HG03521 (cell line): ENCODE measurements around the gene KCNK4.

Experiments
- ATAC-seq: cut with Tn5 transposase; IDR thresholded peaks from one replicate; pipeline ENCODE4 v1.9.1; 2021; ENCODE audit warnings: mild to moderate bottlenecking, moderate library complexity; ENCODE audit not compliant: unreplicated experiment

Gene KCNK4

DNA sequence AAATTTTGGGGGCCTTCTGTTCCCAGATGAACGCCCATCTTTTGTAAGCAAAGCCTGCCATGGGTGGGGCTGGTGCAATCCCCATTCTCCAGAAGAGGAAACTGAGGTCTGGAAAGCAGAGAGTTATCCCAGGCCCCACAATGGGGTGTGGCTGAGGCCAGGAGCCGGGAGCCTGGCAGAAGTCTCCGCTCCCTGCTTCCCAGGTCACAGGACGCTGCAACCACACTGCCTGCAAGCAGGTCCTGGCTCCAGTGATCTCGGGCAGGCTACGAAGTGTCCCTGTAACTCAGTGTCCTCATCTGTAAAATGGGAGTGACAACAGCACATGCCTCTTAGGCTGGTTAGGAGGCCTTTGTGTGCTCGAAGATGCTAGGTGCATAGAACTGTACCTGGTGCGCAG is 38.1 kb upstream of the KCNK4 start:
- ATAC-seq: no peak

DNA sequence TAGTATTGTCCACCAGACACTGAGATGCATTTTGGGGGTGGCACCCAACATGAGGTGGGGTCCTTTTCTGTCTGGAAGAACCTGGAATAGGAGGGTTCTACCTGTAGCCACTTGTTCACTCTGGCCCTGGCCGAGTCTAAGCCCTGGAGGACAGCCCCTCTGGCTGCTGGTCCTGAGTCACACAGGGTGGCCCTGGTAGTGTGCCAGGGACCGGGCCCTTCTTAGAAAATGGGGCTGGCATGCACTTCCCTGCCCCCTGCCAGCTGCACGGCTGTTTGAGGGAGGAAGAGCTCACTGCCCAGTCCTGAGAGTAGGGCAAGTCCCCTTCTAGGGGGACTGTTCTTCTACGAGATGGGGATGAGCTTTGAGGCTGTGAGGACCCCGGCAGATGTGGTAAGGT is 37.6 kb upstream of the KCNK4 start:
- ATAC-seq: no peak

DNA sequence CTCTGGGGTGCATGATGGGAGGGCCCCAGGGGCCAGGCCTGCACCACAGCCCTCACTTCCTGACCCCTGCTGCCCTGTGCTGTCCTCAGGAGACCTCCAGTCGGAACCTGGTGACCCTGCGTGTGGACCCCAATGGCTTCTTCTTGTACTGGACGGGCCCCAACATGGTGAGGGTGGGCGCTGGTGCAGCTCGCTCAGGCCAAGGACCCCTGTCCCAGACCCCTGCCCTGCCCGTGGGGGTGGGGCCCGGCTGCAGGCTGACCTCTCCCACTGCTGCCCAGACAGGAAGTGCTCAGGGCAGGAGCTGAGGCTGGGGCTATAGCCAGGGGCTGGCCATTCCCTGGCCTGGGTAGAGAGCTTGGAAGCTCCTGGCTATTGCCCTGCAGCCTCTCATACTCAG is 36.8 kb upstream of the KCNK4 start:
- ATAC-seq: no peak

DNA sequence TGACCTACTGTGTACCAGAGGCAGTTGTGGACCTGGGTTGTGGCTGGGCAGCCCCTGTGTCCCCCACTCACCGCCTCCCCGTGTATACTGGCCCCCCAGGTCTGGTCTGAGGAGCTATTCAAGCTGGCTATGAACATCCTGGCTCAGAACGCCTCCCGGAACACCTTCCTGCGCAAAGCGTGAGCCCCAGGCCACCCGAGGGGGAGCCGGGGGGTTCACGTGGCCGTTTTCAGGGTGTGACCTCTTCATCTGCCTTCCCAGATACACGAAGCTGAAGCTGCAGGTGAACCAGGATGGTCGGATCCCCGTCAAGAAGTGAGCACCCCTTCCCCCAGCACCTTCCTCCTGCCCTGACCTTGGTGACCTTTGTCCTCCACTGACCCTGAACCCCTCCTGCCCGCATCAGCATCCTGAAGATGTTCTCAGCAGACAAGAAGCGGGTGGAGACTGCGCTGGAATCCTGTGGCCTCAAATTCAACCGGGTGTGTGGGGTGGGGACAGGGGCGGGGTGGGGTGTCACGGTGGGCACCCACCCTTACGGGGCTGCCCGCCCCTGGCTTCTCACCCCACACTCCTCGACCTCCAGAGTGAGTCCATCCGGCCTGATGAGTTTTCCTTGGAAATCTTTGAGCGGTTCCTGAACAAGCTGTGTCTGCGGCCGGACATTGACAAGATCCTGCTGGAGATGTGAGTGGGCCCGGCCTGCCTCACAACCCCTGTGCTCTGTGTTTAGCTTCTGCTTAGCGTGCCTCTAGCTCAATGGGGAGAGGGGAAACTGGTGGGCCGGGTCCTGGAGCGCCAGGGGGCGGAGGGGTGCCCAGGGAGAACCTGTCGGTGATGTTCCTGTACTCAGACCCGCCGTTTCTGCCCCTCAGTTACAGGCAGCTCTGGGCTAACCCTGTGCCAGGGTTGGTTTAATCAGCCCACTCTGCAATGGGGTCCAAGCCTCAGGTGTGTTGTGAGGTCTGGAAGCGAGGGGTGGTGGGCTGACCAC is 35.7 kb upstream of the KCNK4 start:
- no peak for ATAC-seq

DNA sequence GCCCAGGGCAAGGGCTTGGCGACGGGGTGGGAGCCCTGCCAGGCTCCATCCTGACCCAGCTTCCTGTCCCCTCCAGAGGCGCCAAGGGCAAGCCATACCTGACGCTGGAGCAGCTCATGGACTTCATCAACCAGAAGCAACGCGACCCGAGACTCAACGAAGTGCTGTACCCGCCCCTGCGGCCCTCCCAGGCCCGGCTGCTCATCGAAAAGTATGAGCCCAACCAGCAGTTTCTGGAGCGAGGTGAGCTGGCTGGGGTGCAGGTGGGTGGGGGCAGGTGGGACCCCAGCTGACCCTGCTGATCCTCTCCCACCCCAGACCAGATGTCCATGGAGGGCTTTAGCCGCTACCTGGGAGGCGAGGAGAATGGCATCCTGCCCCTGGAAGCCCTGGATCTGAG is 34.8 kb upstream of the KCNK4 start:
- no peak for ATAC-seq

DNA sequence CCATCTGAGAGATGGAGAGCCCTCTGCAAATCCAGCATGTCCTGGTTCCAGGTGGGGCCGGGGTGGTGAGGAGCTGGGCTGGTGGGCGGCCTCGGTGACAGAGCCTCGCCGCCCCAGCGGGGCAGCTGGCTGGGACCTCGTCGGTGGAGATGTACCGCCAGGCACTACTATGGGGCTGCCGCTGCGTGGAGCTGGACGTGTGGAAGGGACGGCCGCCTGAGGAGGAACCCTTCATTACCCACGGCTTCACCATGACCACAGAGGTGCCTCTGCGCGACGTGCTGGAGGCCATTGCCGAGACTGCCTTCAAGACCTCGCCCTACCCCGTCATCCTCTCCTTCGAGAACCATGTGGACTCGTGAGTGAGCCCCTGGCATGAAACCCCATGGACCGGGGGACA is 32.7 kb upstream of the KCNK4 start:
- no peak for ATAC-seq

DNA sequence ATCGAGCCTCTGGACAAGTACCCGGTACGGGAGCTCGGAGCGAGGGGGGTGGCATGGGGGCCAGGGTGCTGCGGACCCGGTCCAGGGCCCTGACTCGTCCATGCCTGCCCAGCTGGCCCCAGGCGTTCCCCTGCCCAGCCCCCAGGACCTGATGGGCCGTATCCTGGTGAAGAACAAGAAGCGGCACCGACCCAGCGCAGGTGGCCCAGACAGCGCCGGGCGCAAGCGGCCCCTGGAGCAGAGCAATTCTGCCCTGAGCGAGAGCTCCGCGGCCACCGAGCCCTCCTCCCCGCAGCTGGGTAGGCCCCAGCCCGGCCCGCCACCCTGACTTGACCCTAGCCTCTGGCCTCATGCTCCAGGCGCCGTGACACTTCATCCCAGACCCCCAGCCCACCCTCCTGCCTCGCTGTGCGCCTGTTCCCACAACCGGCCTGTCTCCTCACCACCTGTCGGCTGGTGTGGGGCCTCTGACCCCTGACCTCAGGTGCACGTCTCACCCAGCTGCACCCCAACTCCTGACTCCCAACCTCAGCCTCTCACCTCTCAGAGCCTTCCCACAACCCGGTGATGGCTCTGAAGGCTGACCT is 32.1 kb upstream of the KCNK4 start:
- ATAC-seq: no peak

DNA sequence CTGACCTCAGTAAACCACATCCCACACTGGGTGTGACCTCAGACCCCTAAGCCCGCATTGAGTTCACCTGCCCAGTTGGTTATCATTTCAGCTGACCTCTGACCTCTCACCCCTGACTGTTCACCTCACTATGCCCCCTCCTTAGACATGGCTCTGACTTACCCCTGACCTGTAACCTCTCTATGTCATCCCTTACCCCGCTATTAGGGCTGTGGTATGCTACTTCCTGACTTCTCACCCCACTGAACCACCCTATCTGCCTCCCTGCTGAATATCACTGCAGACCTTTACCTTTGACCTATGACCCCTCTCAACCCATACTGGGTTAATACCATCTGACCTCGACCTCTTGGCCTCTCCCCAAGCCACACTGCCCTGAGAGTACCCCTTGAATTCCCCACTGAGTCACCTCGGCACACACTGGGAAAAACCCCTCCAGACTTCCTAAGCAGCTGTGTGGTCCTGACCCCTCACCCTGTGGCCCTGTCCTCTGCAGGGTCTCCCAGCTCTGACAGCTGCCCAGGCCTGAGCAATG is 31.5 kb upstream of the KCNK4 start:
- ATAC-seq: no peak

DNA sequence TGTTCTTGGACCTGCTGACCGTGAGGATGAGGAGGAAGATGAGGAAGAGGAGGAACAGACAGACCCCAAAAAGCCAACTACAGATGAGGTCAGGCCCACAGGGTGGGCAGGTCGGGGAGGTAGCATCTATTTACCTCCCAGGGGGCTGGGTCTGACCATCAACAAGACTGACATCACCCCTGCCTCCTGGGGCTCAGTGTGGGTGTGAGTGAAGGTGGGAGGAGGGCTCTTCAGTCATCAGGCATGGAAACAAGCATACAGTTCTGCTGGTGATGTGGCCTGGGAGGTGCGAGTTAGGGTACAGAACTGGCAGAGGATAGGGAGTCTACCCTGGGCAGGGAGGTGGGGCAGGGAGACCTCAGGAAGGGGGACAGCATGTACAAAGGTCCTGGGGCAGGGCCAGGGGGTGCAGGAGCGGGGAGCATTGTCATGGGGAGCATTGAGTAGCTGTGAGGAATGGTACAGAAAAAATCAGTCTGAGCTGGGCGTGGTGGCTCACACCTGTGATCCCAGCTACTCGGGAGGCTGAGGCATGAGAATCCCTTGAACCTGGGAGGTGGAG is 30.9 kb upstream of the KCNK4 start:
- no peak for ATAC-seq

DNA sequence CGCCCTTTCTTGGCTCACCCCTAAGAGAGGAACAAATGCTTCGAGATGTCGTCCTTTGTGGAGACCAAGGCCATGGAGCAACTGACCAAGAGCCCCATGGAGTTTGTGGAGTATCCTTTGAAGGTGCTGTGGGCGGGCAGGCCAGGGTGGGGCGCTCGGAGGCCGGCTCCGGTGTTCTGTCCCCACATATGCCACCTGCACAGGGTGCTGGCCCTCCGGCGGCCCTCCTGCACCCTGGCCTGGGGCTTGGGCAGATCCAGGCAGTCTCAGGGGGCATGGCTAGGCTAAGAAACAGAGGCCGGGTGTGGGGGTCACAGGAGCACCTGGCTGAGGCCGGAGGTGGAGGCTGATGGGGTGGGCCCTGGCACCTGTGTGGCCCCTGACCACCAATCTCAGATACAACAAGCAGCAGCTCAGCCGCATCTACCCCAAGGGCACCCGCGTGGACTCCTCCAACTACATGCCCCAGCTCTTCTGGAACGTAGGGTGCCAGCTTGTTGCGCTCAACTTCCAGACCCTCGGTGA is 29.5 kb upstream of the KCNK4 start:
- no peak for ATAC-seq

DNA sequence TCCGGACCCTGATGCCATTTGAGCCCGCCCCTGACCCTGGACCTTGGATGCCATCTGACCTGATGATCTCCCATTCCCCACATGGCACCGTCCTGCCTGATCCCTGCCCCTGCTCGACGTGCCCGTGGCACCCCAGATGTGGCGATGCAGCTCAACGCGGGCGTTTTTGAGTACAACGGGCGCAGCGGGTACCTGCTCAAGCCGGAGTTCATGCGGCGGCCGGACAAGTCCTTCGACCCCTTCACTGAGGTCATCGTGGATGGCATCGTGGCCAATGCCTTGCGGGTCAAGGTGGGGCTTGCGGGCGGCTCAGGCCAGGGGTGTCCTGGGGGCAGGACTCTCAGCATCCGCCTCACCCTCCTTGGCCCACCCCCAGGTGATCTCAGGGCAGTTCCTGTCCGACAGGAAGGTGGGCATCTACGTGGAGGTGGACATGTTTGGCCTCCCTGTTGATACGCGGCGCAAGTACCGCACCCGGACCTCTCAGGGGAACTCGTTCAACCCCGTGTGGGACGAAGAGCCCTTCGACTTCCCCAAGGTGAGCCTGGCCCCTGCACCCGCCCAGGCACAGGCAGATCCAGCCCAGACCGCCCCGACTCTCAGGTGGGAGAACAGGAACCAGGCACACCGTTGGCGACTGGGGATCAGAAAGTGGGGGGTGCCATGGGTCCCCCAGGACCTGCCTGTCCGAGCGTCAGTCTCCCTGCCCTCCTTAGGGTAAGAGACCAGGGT is 28.7 kb upstream of the KCNK4 start:
- no peak for ATAC-seq

DNA sequence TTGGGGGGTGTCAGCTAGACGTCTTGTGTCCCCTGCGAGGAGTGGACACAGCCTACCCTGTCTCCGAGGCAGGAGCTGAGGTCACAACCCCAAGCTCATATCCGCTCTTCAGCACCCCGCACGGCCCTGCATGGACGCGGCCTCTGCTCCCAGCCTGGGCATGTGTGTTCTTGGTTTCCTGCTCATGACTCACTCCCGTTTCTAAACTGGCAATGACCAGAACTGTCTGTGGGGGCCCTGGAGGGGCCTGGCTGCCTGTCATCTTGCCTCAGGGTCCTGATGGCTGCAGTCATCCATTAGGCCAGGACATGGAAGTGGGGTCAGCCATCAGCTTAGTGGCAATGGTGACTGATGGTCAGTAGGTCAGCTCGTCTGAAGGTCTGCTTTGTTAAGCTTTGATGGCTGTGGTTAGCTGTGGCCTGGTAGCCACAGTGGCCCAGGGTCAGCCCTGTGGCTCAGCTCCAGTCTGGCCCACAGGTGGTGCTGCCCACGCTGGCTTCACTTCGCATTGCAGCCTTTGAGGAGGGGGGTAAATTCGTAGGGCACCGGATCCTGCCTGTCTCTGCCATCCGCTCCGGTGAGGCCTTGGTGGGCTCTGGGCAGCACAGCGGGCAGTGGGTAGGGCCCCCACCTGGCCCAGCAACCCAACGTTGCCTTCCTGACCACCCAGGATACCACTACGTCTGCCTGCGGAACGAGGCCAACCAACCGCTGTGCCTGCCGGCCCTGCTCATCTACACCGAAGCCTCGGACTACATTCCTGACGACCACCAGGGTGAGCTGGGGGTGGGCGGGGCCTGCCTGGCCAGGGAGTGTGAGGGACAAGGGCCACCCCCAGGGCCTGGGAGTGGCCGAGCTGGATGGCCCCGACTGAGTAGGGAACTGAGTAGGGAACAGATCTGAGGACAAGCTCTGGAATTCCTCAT is 27.8 kb upstream of the KCNK4 start:
- no peak for ATAC-seq

DNA sequence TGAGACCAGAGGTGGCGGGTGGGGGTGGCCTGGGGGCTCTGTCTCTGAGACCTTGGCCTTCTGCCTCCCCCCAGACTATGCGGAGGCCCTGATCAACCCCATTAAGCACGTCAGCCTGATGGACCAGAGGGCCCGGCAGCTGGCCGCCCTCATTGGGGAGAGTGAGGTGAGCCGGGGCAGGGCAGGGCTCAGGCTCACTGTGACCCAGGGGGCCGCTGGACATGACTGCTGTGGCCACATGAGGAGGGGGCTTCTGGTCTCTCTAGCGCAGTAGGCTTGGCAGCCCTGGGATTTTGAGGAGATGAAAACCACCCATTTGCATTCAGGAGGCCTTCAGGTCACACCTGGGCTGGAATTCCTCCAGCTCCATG is 27.2 kb upstream of the KCNK4 start:
- ATAC-seq: no peak

DNA sequence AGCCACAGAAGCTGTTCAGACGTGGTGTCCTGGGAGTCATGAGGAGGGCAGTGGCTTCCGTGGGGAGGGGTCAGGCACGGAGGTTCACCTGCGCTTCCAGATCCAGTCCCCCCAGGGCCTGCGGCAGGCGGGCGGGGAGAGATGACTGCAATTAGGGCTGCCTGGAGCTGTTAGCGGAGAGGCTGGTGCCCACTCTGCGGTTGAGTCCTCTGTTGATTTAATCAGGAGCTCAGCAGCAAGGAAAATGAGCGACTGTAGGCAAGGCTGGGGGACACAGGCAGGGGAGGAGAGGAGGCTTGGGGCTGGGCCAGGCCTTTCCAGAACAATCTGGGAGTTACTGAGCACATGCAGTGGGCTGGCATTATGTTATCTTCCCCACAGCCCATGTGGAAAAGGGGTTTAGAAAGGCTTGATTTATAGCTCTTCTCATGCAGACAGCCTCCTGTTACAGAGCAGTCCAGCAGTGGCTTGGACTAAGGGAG is 26.7 kb upstream of the KCNK4 start:
- no peak for ATAC-seq

DNA sequence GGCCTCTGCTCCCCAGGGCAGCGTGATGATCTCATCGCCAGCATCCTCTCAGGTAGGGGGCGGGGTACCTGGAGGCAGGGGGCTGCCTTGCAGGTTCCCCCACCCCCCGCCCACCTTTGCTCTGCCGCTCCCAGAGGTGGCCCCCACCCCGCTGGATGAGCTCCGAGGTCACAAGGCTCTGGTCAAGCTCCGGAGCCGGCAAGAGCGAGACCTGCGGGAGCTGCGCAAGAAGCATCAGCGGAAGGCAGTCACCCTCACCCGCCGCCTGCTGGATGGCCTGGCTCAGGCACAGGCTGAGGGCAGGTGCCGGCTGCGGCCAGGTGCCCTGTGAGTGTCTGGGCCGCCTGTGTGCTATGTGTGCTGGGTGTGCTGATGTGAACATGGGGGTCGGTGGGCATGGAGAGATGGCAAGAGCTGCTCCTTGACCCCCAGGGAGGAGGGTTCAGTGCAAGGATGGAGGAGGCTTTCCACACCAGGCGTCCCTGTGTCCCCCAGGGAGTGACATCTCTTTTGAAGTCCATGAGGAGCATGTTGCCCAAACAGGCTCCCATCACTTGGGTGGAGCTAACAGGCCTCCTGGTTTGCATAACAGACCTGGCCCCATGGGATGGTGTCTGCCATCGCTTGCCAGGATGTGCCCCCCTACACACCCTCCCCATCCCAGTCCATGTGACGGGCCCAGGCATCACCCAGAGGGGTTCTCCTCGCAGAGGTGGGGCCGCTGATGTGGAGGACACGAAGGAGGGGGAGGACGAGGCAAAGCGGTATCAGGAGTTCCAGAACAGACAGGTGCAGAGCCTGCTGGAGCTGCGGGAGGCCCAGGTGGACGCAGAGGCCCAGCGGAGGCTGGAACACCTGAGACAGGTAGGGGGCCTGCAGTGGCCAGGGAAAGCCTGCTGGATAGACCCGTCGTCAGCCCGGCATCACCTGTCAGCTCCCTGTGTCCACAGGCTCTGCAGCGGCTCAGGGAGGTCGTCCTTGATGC is 25.6 kb upstream of the KCNK4 start:
- no peak for ATAC-seq

DNA sequence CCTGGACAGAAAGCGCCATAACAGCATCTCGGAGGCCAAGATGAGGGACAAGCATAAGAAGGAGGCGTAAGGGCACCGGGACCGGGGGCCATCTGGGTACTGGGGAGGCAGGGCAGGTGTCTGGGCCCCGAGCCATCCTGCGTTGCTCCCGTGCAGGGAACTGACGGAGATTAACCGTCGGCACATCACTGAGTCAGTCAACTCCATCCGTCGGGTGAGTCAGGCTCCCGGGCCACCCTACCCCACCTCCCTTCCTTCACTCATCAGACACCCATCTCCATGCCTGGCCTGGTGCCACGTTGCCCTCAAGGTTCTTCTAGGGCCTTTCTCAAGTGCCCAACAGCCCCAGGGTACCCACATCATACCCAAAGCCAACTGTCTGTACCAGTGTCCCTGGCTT is 24.8 kb upstream of the KCNK4 start:
- ATAC-seq: no peak

DNA sequence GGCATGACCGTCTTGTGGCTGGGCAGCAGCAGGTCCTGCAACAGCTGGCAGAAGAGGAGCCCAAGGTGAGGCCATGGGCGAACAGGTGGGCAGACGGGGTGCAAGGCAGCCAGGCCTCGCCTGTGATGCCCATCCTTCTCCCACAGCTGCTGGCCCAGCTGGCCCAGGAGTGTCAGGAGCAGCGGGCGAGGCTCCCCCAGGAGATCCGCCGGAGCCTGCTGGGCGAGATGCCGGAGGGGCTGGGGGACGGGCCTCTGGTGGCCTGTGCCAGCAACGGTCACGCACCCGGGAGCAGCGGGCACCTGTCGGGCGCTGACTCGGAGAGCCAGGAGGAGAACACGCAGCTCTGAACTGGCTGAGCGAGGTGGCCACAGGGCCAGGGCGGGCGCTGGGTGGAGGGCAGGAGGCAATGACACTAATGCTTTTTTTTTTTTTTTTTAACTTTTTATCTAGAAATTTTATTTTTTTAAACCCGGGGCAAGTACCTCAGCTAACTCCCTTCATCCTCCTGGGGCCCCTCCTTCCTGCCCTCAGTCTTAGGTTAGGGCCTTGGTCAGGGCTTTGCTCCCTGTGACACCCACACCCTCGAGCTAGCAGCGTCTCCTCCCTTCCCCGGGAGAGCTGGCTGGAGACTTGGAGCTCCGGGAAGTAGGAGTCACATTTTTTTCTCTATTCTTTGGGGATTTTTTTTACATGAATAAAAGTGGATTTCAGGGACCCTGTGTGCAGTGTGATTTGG is 23.7 kb upstream of the KCNK4 start:
- ATAC-seq: no peak
